Measurements from ENCODE around the gene LURAP1L. TPM values are rescaled to one million over a fixed set of nuclear protein-coding genes. Genes with fewer than 3 reads are reported as not detected.

Gene LURAP1L
- total and polyA plus RNA-seq, 2 donors: 1.4 to 6.8 TPM

DNA sequence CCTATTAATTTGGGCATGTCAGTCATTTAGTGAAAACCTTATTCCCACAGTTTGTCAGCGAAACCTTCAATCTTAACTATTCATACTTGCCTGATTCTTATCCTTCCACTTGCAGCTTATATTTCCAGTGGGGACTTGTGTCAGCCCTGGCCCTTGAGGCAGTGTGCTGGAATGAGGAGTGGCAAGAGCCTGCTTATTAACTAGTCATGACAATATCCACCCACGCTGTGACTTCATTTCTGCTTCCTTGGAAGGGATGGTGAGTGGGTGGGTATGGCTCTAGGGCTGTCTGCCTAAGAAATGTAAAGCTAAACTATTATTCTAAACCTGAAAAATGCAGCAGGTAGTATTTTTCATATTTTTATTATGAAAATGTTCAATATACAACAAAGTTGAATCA lies 34.0 kb upstream of the LURAP1L start:
- Histone ChIP-seq H3K9me3 (ENCODE audit: control insufficient read depth in 2 of 2, insufficient read depth in 1 of 2, low read length in 1 of 2) (no peaks in the 10 kb centered on the region), H3K27ac (ENCODE audit: low read depth in 1 of 2, low read length in 1 of 2) (no peak overlapping the region), H3K4me1 (ENCODE audit: control insufficient read depth in 2 of 2, insufficient read depth in 2 of 2, low read length in 2 of 2) (no peaks in the 10 kb centered on the region), H3K27me3 (ENCODE audit: control insufficient read depth in 2 of 2, insufficient read depth in 1 of 2, low read length in 1 of 2) (no peaks in the 10 kb centered on the region), H3K36me3 (ENCODE audit: control insufficient read depth in 2 of 2, insufficient read depth in 2 of 2, low read length in 1 of 2) (no peaks in the 10 kb centered on the region), H3K4me3 (ENCODE audit: low read length in 2 of 2) (no peak overlapping the region)
- no peak for DNase-seq (ENCODE audit: low read depth in 6 of 9, low spot score in 9 of 9)
- 91% methylated on average over 2 of the region's 2 CpGs for WGBS

DNA sequence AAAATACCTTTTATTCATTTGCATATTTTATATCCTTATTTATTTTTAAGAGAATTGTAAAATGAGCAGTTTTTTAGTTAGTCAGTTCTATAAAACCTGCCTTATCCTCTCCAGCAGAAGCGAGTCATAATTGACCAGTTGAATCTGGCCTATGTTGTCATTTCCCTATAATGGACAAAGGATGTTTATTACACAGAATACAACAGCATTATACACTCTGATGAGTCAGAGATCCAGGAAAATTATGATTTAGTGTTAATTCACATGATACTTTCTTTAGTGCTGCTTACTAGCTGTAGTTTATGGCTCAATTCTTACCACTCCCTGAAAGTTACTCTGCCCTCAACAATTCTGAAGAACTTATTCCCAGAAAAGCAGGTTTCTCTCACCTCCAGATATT lies 26.8 kb upstream of the LURAP1L start:
- Histone ChIP-seq H3K4me1 (ENCODE audit: control insufficient read depth in 2 of 2, insufficient read depth in 2 of 2, low read length in 2 of 2) (no peaks in the 10 kb centered on the region), H3K4me3 (ENCODE audit: low read length in 2 of 2) (no peak overlapping the region), H3K36me3 (ENCODE audit: control insufficient read depth in 2 of 2, insufficient read depth in 2 of 2, low read length in 1 of 2) (no peaks in the 10 kb centered on the region), H3K9me3 (ENCODE audit: control insufficient read depth in 2 of 2, insufficient read depth in 1 of 2, low read length in 1 of 2) (no peaks in the 10 kb centered on the region), H3K27ac (ENCODE audit: low read depth in 1 of 2, low read length in 1 of 2) (no peak overlapping the region), H3K27me3 (ENCODE audit: control insufficient read depth in 2 of 2, insufficient read depth in 1 of 2, low read length in 1 of 2) (no peaks in the 10 kb centered on the region)
- 90% methylated on average over 1 of the region's 1 CpG for WGBS
- DNase-seq (ENCODE audit: low read depth in 6 of 9, low spot score in 9 of 9): no peak

DNA sequence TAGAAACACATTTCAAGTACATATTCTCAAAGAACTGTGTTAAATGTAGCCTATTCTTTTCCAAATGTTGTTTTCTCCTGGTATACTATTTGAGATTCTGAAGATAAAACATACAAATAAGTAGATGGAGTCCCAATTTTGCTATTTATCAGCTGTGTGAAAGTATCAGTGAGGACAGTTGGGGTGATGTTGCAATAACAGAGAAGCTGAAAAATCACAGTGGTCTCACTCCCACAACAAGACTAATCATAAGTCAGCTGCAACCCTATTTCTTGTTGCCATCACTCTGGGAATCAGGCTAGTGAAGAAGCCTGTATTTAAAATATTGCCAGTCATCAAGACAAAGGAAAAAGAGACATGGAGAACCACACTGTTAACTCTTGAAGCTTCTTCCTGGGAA lies 25.9 kb upstream of the LURAP1L start:
- H3K27me3 ChIP-seq (ENCODE audit: control insufficient read depth in 2 of 2, insufficient read depth in 1 of 2, low read length in 1 of 2): no peaks in the 10 kb centered on the region
- H3K9me3 ChIP-seq (ENCODE audit: control insufficient read depth in 2 of 2, insufficient read depth in 1 of 2, low read length in 1 of 2): no peaks in the 10 kb centered on the region
- H3K27ac ChIP-seq (ENCODE audit: low read depth in 1 of 2, low read length in 1 of 2): no peak overlapping the region
- H3K4me3 ChIP-seq (ENCODE audit: low read length in 2 of 2): no peak overlapping the region
- no peak for DNase-seq (ENCODE audit: low read depth in 6 of 9, low spot score in 9 of 9)
- H3K36me3 ChIP-seq (ENCODE audit: control insufficient read depth in 2 of 2, insufficient read depth in 2 of 2, low read length in 1 of 2): no peaks in the 10 kb centered on the region
- H3K4me1 ChIP-seq (ENCODE audit: control insufficient read depth in 2 of 2, insufficient read depth in 2 of 2, low read length in 2 of 2): no peaks in the 10 kb centered on the region

DNA sequence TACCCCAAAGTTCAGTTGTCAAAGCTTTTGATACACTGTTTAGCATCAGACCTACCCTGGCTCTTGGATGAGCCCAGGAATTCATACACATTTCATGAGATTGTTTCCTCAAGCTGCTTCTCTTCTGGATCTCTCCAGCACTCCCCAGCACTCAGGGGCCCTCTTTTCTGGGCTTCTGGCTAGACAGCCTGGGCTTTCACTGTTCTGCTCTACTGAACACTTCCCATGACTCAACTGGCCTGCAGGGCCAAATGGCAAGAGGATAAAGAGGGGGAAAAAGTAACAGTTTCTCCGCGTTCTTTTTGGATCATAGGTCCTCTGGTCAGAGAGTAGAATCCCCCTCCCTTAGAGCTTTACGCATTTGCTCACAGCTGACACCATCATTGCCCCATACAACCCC lies 20.9 kb upstream of the LURAP1L start:
- H3K4me3 ChIP-seq (ENCODE audit: low read length in 2 of 2): no peak overlapping the region
- H3K27ac ChIP-seq (ENCODE audit: low read depth in 1 of 2, low read length in 1 of 2): no peak overlapping the region
- H3K36me3 ChIP-seq (ENCODE audit: control insufficient read depth in 2 of 2, insufficient read depth in 2 of 2, low read length in 1 of 2): no peaks in the 10 kb centered on the region
- DNase-seq (ENCODE audit: low read depth in 6 of 9, low spot score in 9 of 9): no peak
- no peaks in the 10 kb centered on the region for H3K9me3 ChIP-seq (ENCODE audit: control insufficient read depth in 2 of 2, insufficient read depth in 1 of 2, low read length in 1 of 2)
- WGBS: 89% methylated on average over 3 of the region's 3 CpGs
- no peaks in the 10 kb centered on the region for H3K4me1 ChIP-seq (ENCODE audit: control insufficient read depth in 2 of 2, insufficient read depth in 2 of 2, low read length in 2 of 2)
- H3K27me3 ChIP-seq (ENCODE audit: control insufficient read depth in 2 of 2, insufficient read depth in 1 of 2, low read length in 1 of 2): no peaks in the 10 kb centered on the region

DNA sequence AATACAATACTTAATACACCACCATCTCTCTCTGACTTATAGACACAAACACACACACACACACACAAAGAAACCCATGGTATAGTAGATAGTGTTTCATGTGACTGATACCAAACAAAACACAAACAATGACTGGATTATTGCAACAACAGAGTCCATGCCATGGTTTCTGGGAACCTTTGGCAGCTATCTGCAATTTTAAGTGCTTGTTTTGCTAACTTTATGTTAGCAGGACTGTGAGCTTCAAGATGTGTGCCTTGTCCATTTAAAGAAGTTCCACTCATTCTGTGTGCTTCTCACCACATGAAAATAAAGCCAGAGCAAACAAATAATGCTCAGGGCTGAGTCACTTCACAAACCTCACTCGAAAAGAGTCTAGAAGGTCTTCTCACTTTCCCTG lies 15.1 kb upstream of the LURAP1L start:
- Histone ChIP-seq H3K4me1 (ENCODE audit: control insufficient read depth in 2 of 2, insufficient read depth in 2 of 2, low read length in 2 of 2) (no peaks in the 10 kb centered on the region), H3K27ac (ENCODE audit: low read depth in 1 of 2, low read length in 1 of 2) (no peak overlapping the region), H3K36me3 (ENCODE audit: control insufficient read depth in 2 of 2, insufficient read depth in 2 of 2, low read length in 1 of 2) (no peaks in the 10 kb centered on the region), H3K4me3 (ENCODE audit: low read length in 2 of 2) (no peak overlapping the region), H3K9me3 (ENCODE audit: control insufficient read depth in 2 of 2, insufficient read depth in 1 of 2, low read length in 1 of 2) (no peaks in the 10 kb centered on the region), H3K27me3 (ENCODE audit: control insufficient read depth in 2 of 2, insufficient read depth in 1 of 2, low read length in 1 of 2) (no peaks in the 10 kb centered on the region)
- 92% methylated on average over 1 of the region's 1 CpG for WGBS
- DNase-seq (ENCODE audit: low read depth in 6 of 9, low spot score in 9 of 9): no peak

DNA sequence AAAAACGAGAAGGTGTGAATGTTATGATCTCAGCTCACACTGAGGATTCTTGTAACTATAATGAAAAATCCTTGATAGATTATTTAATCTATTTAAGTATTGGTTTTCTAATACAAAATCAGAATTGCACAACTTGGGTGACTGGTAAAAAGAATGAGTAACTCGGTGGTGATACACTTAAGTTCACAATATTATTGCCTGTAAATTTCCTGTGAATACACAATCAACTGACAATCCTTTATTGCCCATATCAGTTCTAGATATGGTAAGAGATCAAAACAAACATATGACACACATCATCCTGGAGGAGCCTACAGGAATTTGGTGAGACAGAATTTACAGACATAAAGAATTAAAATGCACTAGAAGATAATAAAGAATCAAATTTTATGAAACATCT lies 14.1 kb upstream of the LURAP1L start:
- Histone ChIP-seq H3K4me3 (ENCODE audit: low read length in 2 of 2) (no peak overlapping the region), H3K4me1 (ENCODE audit: control insufficient read depth in 2 of 2, insufficient read depth in 2 of 2, low read length in 2 of 2) (no peaks in the 10 kb centered on the region), H3K36me3 (ENCODE audit: control insufficient read depth in 2 of 2, insufficient read depth in 2 of 2, low read length in 1 of 2) (no peaks in the 10 kb centered on the region), H3K9me3 (ENCODE audit: control insufficient read depth in 2 of 2, insufficient read depth in 1 of 2, low read length in 1 of 2) (no peaks in the 10 kb centered on the region), H3K27me3 (ENCODE audit: control insufficient read depth in 2 of 2, insufficient read depth in 1 of 2, low read length in 1 of 2) (no peaks in the 10 kb centered on the region), H3K27ac (ENCODE audit: low read depth in 1 of 2, low read length in 1 of 2) (no peak overlapping the region)
- DNase-seq (ENCODE audit: low read depth in 6 of 9, low spot score in 9 of 9): no peak
- 0% methylated on average over 2 of the region's 2 CpGs for WGBS

- H3K27ac ChIP-seq (ENCODE audit: low read depth in 1 of 2, low read length in 1 of 2): no peak overlapping the region
- H3K36me3 ChIP-seq (ENCODE audit: control insufficient read depth in 2 of 2, insufficient read depth in 2 of 2, low read length in 1 of 2): no peaks in the 10 kb centered on the region
- H3K4me1 ChIP-seq (ENCODE audit: control insufficient read depth in 2 of 2, insufficient read depth in 2 of 2, low read length in 2 of 2): no peaks in the 10 kb centered on the region
- DNase-seq (ENCODE audit: low read depth in 6 of 9, low spot score in 9 of 9): no peak
- no peak overlapping the region for H3K4me3 ChIP-seq (ENCODE audit: low read length in 2 of 2)
- WGBS: 88% methylated on average over 1 of the region's 1 CpG
- H3K9me3 ChIP-seq (ENCODE audit: control insufficient read depth in 2 of 2, insufficient read depth in 1 of 2, low read length in 1 of 2): no peaks in the 10 kb centered on the region
- H3K27me3 ChIP-seq (ENCODE audit: control insufficient read depth in 2 of 2, insufficient read depth in 1 of 2, low read length in 1 of 2): no peaks in the 10 kb centered on the region
Observed at GRCh38 chr9:12764150-12764549, 10.7 kb upstream of the LURAP1L start.

DNA sequence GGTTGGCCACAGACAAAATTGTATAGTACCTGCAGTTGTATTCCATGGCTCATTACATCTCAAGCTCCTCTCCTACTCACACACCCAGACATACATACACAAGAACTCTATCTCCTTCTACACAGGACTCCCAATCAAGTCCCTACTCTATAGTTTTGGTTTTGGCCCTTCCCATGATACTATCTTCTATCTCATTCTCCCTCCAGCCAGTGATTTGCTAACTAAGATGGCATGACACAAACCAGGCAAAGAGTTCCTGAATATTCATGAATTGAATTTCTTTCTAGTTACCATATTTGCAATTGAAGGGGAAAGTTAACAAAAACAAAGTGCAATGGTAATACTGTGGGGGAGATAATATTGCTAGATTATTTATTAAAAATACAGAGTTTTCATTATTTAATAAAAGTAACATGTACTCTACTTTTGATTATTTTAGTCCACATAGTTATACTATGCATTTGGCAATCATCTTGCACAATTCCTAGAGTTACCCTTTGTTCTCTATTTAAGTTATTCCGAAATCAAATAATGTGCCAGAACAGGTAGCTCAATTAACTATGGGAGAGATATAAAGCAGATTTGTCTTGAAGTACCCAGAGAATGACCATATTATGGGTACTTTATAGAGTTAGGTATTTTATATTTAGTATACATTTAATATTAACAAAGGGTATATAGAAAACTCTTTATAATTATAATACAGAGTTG lies 9.6 kb upstream of the LURAP1L start:
- Histone ChIP-seq H3K4me1 (ENCODE audit: control insufficient read depth in 2 of 2, insufficient read depth in 2 of 2, low read length in 2 of 2) (no peaks in the 10 kb centered on the region), H3K27me3 (ENCODE audit: control insufficient read depth in 2 of 2, insufficient read depth in 1 of 2, low read length in 1 of 2) (no peaks in the 10 kb centered on the region), H3K4me3 (ENCODE audit: low read length in 2 of 2) (no peak overlapping the region), H3K36me3 (ENCODE audit: control insufficient read depth in 2 of 2, insufficient read depth in 2 of 2, low read length in 1 of 2) (no peaks in the 10 kb centered on the region), H3K9me3 (ENCODE audit: control insufficient read depth in 2 of 2, insufficient read depth in 1 of 2, low read length in 1 of 2) (no peaks in the 10 kb centered on the region), H3K27ac (ENCODE audit: low read depth in 1 of 2, low read length in 1 of 2) (no peak overlapping the region)
- 88% methylated on average over 1 of the region's 1 CpG for WGBS
- no peak for DNase-seq (ENCODE audit: low read depth in 6 of 9, low spot score in 9 of 9)

DNA sequence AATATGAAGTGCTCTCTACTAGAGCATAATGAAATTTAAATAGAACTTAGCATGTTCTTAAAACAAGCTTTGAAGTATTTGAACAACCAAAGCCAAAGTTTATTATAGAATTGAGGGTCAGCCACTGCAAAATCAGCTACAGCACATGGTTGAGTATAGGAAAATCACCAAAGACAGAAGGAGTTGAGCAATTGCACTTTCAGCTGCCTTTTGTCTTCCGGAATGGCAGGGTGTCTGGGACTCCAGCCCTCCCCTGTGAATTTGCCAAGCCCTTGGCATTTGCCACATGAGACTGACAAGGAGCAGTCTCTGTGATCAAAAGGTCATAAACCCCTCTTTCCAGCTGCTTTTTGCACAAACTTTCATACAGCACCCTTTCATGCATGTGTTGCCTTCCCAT lies 8.5 kb upstream of the LURAP1L start:
- Histone ChIP-seq H3K4me1 (ENCODE audit: control insufficient read depth in 2 of 2, insufficient read depth in 2 of 2, low read length in 2 of 2) (no peaks in the 10 kb centered on the region), H3K4me3 (ENCODE audit: low read length in 2 of 2) (no peak overlapping the region), H3K36me3 (ENCODE audit: control insufficient read depth in 2 of 2, insufficient read depth in 2 of 2, low read length in 1 of 2) (no peaks in the 10 kb centered on the region), H3K27me3 (ENCODE audit: control insufficient read depth in 2 of 2, insufficient read depth in 1 of 2, low read length in 1 of 2) (no peaks in the 10 kb centered on the region), H3K27ac (ENCODE audit: low read depth in 1 of 2, low read length in 1 of 2) (no peak overlapping the region), H3K9me3 (ENCODE audit: control insufficient read depth in 2 of 2, insufficient read depth in 1 of 2, low read length in 1 of 2) (no peaks in the 10 kb centered on the region)
- DNase-seq (ENCODE audit: low read depth in 6 of 9, low spot score in 9 of 9): no peak
- WGBS: 74% methylated on average over 1 of the region's 1 CpG

GRCh38 chr9:12770261-12770660 lies 4.6 kb upstream of the LURAP1L start:
- H3K27ac ChIP-seq (ENCODE audit: low read depth in 1 of 2, low read length in 1 of 2): no peak overlapping the region
- H3K27me3 ChIP-seq (ENCODE audit: control insufficient read depth in 2 of 2, insufficient read depth in 1 of 2, low read length in 1 of 2): peaks cover 4 to 10% of the 10 kb centered on the region in 2 donors
- 89% methylated on average over 4 of the region's 4 CpGs for WGBS
- no peak overlapping the region for H3K4me3 ChIP-seq (ENCODE audit: low read length in 2 of 2)
- DNase-seq (ENCODE audit: low read depth in 6 of 9, low spot score in 9 of 9): no peak
- no peaks in the 10 kb centered on the region for H3K9me3 ChIP-seq (ENCODE audit: control insufficient read depth in 2 of 2, insufficient read depth in 1 of 2, low read length in 1 of 2)
- no peaks in the 10 kb centered on the region for H3K4me1 ChIP-seq (ENCODE audit: control insufficient read depth in 2 of 2, insufficient read depth in 2 of 2, low read length in 2 of 2)
- no peaks in the 10 kb centered on the region for H3K36me3 ChIP-seq (ENCODE audit: control insufficient read depth in 2 of 2, insufficient read depth in 2 of 2, low read length in 1 of 2)

All from thymus (tissue), 11 donors.